Effector memory CD8-positive, alpha-beta T cell (primary cell): ENCODE measurements around the gene MAN2B1.
"Not testable (repeated sequence)": the region's sequence is repeated elsewhere in the genome, so short reads cannot be mapped to it uniquely, and the experiment has no call there.

Source experiments
- ATAC-seq: fragments of 150-1000 bp; cut with Tn5 transposase; replicated peaks from 2 replicates; pipeline ENCODE4 v1.10.0; 2021; ENCODE audit warnings: mild to moderate bottlenecking, moderate library complexity
- DNase-seq, 3 experiments: peaks; one replicate each; pipeline ENCODE4 v3.0.0; 2021
- H3K27ac Mint-ChIP-seq, 2 donors: one replicate each; pipeline ENCODE4 v1.8.0; 2022; ENCODE audit warnings: mild to moderate bottlenecking in 2 of 2, mixed read lengths in 2 of 2, moderate library complexity in 2 of 2
- H3K27me3 Mint-ChIP-seq, 2 donors: one replicate each; pipeline ENCODE4 v1.8.0; 2022; ENCODE audit warnings: mixed read lengths in 2 of 2
- H3K36me3 Mint-ChIP-seq: one replicate; pipeline ENCODE4 v1.8.0; 2022; ENCODE audit warnings: mild to moderate bottlenecking, moderate library complexity, mixed read lengths; ENCODE audit not compliant: insufficient read depth
- H3K4me1 Mint-ChIP-seq, 2 donors: one replicate each; pipeline ENCODE4 v1.8.0; 2022; ENCODE audit warnings: low read depth in 2 of 2, mixed read lengths in 2 of 2
- H3K4me3 Mint-ChIP-seq, 2 donors: one replicate each; pipeline ENCODE4 v1.8.0; 2022; ENCODE audit warnings: mild to moderate bottlenecking in 2 of 2, mixed read lengths in 2 of 2, moderate library complexity in 2 of 2
- H3K9me3 Mint-ChIP-seq, 2 donors: one replicate each; pipeline ENCODE4 v1.8.0; 2022; ENCODE audit warnings: mixed read lengths in 2 of 2

MAN2B1 gene

DNA sequence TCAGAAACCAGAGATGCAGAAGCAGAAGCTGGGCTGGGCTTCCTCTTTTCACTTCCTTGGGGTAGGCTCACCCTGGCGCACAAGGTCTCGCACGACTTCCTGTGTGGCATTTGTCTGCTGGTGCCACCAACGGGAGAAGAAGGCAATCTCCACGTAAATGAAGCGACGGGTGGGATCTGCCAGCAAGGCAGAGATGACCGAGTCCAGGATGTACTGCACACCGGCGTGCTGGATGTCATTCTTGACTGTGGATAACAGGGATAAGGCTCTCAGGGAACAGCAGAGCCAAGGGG, 1.3 kb downstream of the MAN2B1 start:
- ATAC-seq (peak; percentile 23), DNase-seq (peak; percentile 26 to 40 (median 35))
- Mint-ChIP-seq H3K27me3 (no peaks in the 10 kb centered on the region), H3K36me3 (peaks cover 62% of the 10 kb centered on the region), H3K4me1 (peaks cover 34 to 43% of the 10 kb centered on the region in 2 donors), H3K27ac (peak overlapping the region; percentile 98 to 99), H3K4me3 (peak overlapping the region; percentile 96 to 99), H3K9me3 (no peaks in the 10 kb centered on the region)

DNA sequence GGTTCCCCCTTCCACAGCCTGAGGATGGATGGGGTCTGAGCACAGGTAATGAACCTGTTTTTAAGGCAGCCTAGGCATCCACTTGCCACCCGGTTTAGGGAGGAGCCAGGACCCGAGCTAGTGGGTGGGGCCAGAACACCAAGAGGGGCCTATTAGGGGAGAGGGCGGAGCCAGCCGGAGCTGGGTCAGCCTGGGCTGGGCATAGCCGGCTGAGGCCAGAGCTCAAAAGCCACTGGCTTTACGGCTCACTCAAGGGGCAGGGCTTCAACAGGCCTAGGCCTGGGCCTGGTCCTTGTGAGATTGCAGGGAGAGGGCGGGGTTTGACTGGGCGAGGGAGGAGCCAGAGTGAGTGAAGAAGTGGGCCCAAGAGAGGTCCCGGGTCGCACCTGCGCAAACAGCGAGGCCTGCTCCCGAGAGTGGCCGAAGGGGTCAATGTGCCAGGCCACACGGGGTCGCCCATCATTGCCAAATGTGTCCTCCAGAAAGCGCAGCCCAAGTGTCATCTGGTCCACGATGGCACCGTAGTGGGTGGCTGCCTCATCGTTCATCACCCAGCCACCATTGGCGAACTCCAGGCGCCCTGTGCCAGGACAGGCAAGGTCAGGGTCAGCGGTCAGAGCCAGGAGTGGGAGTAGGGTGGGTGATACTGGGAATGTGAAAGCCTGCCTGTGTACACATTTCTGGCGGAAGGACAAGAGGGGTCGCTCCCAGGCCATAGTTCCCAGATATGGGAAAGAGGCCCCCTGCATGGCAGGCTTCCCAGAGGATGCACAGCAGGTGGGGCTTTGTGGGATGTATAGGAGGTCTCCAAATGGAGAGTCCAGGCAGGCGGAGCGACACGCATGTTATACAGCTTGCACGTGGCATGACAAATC, 1.9 kb downstream of the MAN2B1 start:
- H3K27ac Mint-ChIP-seq = peak overlapping the region; percentile 98 to 99
- DNase-seq = no peak
- H3K4me3 Mint-ChIP-seq = peak overlapping the region; percentile 96 to 99
- no peaks in the 10 kb centered on the region for H3K27me3 Mint-ChIP-seq
- H3K9me3 Mint-ChIP-seq = no peaks in the 10 kb centered on the region
- peaks cover 62% of the 10 kb centered on the region for H3K36me3 Mint-ChIP-seq
- H3K4me1 Mint-ChIP-seq = peaks cover 30 to 40% of the 10 kb centered on the region in 2 donors
- no peak for ATAC-seq

DNA sequence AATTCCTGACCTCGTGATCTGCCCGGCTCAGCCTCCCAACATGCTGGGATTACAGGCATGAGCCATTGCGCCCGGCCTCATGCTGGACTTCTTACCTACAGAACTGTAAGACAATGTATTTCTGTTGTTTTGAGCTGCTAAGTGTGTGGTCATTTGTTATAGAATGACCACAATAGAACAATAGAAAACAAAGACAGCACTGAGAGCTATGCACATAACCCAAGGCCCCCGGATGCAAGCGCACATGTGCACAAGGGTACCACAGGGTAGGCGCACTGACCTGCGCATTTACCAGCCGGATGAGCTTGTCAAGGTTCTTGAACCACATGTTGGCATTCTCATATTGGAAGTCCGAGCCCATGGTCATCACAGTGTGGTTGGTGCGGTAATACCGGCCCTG, 5.6 kb downstream of the MAN2B1 start:
- no peaks in the 10 kb centered on the region for H3K27me3 Mint-ChIP-seq
- ATAC-seq (no peak), DNase-seq (no peak)
- H3K4me1 Mint-ChIP-seq = peaks cover 11 to 15% of the 10 kb centered on the region in 2 donors
- peak overlapping the region in 1 of 2 donors; percentile 22 for H3K27ac Mint-ChIP-seq
- peaks cover 82% of the 10 kb centered on the region for H3K36me3 Mint-ChIP-seq
- H3K4me3 Mint-ChIP-seq = no peak overlapping the region
- no peaks in the 10 kb centered on the region for H3K9me3 Mint-ChIP-seq

- DNase-seq (no peak), ATAC-seq (no peak)
- Mint-ChIP-seq H3K9me3 (no peaks in the 10 kb centered on the region), H3K27me3 (no peaks in the 10 kb centered on the region), H3K4me3 (no peak overlapping the region), H3K27ac (no peak overlapping the region), H3K4me1 (peaks cover 0 to 4% of the 10 kb centered on the region in 2 donors), H3K36me3 (peaks cover 82% of the 10 kb centered on the region)
Observed at GRCh38 chr19:12657966-12658365, 8.6 kb downstream of the MAN2B1 start.

- H3K4me3 Mint-ChIP-seq = no peak overlapping the region
- H3K27ac Mint-ChIP-seq = no peak overlapping the region
- peaks cover 0 to 4% of the 10 kb centered on the region in 2 donors for H3K4me1 Mint-ChIP-seq
- peaks cover 83% of the 10 kb centered on the region for H3K36me3 Mint-ChIP-seq
- H3K9me3 Mint-ChIP-seq = no peaks in the 10 kb centered on the region
- DNase-seq = no peak
- no peaks in the 10 kb centered on the region for H3K27me3 Mint-ChIP-seq
- ATAC-seq = no peak
Observed at GRCh38 chr19:12656899-12657571, 9.5 kb downstream of the MAN2B1 start.

- H3K4me1 Mint-ChIP-seq = peaks cover 0 to 4% of the 10 kb centered on the region in 2 donors
- no peaks in the 10 kb centered on the region for H3K9me3 Mint-ChIP-seq
- ATAC-seq (no peak), DNase-seq (no peak)
- H3K27me3 Mint-ChIP-seq = no peaks in the 10 kb centered on the region
- peaks cover 75% of the 10 kb centered on the region for H3K36me3 Mint-ChIP-seq
- H3K4me3 Mint-ChIP-seq = no peak overlapping the region
- H3K27ac Mint-ChIP-seq = peak overlapping the region; percentile 10 to 26
Observed at GRCh38 chr19:12655546-12655945, 11.0 kb downstream of the MAN2B1 start.

DNA sequence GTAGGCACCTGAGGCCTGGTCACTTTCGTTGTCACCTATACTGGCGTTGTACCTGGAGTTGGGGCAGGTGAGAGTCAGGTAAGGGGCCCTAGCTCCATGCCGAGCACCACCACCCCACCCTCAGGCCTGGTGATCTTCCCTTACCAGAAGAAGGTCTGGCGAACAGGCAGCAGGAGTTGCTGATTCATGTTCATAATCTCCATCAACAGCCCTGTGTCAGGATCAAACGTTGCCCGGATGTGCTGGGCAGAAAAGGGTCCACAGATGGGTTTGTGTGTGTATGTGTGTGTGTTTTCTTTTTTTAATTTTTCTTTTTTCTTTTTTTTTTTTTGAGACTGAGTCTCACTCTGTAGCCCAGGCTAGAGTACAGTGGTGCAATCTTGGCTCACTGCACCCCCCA, 14.3 kb downstream of the MAN2B1 start:
- Mint-ChIP-seq H3K36me3 (peaks cover 58% of the 10 kb centered on the region), H3K9me3 (no peaks in the 10 kb centered on the region)

GRCh38 chr19:12649941-12650340, 16.6 kb downstream of the MAN2B1 start:
- no peaks in the 10 kb centered on the region for H3K27me3 Mint-ChIP-seq
- no peak overlapping the region for H3K4me3 Mint-ChIP-seq
- DNase-seq (no peak), ATAC-seq (no peak)
- peaks cover 36% of the 10 kb centered on the region for H3K36me3 Mint-ChIP-seq
- H3K27ac Mint-ChIP-seq = no peak overlapping the region
- no peaks in the 10 kb centered on the region for H3K9me3 Mint-ChIP-seq
- peaks cover 0 to 2% of the 10 kb centered on the region in 2 donors for H3K4me1 Mint-ChIP-seq

More for the DNA sequence above, 14.3 kb downstream of the MAN2B1 start:
- Mint-ChIP-seq H3K4me3 (no peak overlapping the region), H3K27ac (no peak overlapping the region), H3K27me3 (no peaks in the 10 kb centered on the region), H3K4me1 (peaks cover 0 to 6% of the 10 kb centered on the region in 2 donors)
- DNase-seq (no peak), ATAC-seq (no peak)

GRCh38 chr19:12648088-12648487, 18.5 kb downstream of the MAN2B1 start:
- no peak overlapping the region for H3K4me3 Mint-ChIP-seq
- H3K36me3 Mint-ChIP-seq = peaks cover 26% of the 10 kb centered on the region
- no peak overlapping the region for H3K27ac Mint-ChIP-seq
- no peak for DNase-seq
- no peaks in the 10 kb centered on the region for H3K27me3 Mint-ChIP-seq
- peaks cover 0 to 2% of the 10 kb centered on the region in 2 donors for H3K4me1 Mint-ChIP-seq
- no peaks in the 10 kb centered on the region for H3K9me3 Mint-ChIP-seq
- no peak for ATAC-seq

- H3K27ac Mint-ChIP-seq = peak overlapping the region in 1 of 2 donors; percentile 38
- no peak for DNase-seq
- H3K4me1 Mint-ChIP-seq = peaks cover 0 to 2% of the 10 kb centered on the region in 2 donors
- peak; percentile 70 for ATAC-seq
- H3K36me3 Mint-ChIP-seq = peaks cover 22% of the 10 kb centered on the region
- no peaks in the 10 kb centered on the region for H3K9me3 Mint-ChIP-seq
- H3K27me3 Mint-ChIP-seq = no peaks in the 10 kb centered on the region
- no peak overlapping the region for H3K4me3 Mint-ChIP-seq
Observed at GRCh38 chr19:12647490-12648071, 19.0 kb downstream of the MAN2B1 start.

- Mint-ChIP-seq H3K4me3 (no peak overlapping the region), H3K27me3 (no peaks in the 10 kb centered on the region), H3K27ac (peak overlapping the region in 1 of 2 donors; percentile 38), H3K4me1 (peaks cover 0 to 2% of the 10 kb centered on the region in 2 donors), H3K9me3 (no peaks in the 10 kb centered on the region), H3K36me3 (peaks cover 17% of the 10 kb centered on the region)
- ATAC-seq (no peak), DNase-seq (no peak)
Observed at GRCh38 chr19:12647047-12647446, 19.5 kb downstream of the MAN2B1 start.

- Mint-ChIP-seq H3K36me3 (peaks cover 12% of the 10 kb centered on the region), H3K9me3 (no peaks in the 10 kb centered on the region), H3K4me1 (peaks cover 0 to 2% of the 10 kb centered on the region in 2 donors), H3K4me3 (no peak overlapping the region), H3K27ac (peak overlapping the region in 1 of 2 donors; percentile 32), H3K27me3 (no peaks in the 10 kb centered on the region)
- no peak for ATAC-seq
- no peak for DNase-seq
Observed at GRCh38 chr19:12646551-12646950, 20.0 kb downstream of the MAN2B1 start.

GRCh38 chr19:12643716-12644115, 22.8 kb downstream of the MAN2B1 start:
- not testable (repeated sequence) for DNase-seq, H3K4me3 Mint-ChIP-seq, H3K27me3 Mint-ChIP-seq, H3K9me3 Mint-ChIP-seq, H3K36me3 Mint-ChIP-seq, H3K4me1 Mint-ChIP-seq, H3K27ac Mint-ChIP-seq, ATAC-seq
